ENCODE data around the gene SUSD6.

The SUSD6 gene

GRCh38 chr14:69661194-69661537, 49.8 kb downstream of the SUSD6 start:
- Histone ChIP-seq H3K4me1 (ENCODE audit: control insufficient read depth, insufficient read depth, low read length) (peaks cover 13% of the 10 kb centered on the region), H3K9ac (ENCODE audit: low read depth, low read length) (no peak overlapping the region), H3K9me3 (ENCODE audit: control insufficient read depth, insufficient read depth, low read length) (no peaks in the 10 kb centered on the region), H3K4me3 (ENCODE audit: low read depth, low read length) (no peak overlapping the region), H3K36me3 (ENCODE audit: control insufficient read depth, insufficient read depth, low read length) (no peaks in the 10 kb centered on the region), H3K27me3 (ENCODE audit: control insufficient read depth, insufficient read depth, low read length) (no peaks in the 10 kb centered on the region)

- Histone ChIP-seq H3K4me3 (ENCODE audit: low read depth, low read length) (no peak overlapping the region), H3K9me3 (ENCODE audit: control insufficient read depth, insufficient read depth, low read length) (no peaks in the 10 kb centered on the region), H3K9ac (ENCODE audit: low read depth, low read length) (no peak overlapping the region), H3K27me3 (ENCODE audit: control insufficient read depth, insufficient read depth, low read length) (no peaks in the 10 kb centered on the region), H3K4me1 (ENCODE audit: control insufficient read depth, insufficient read depth, low read length) (peaks cover 11% of the 10 kb centered on the region), H3K36me3 (ENCODE audit: control insufficient read depth, insufficient read depth, low read length) (no peaks in the 10 kb centered on the region)
These were observed 51.4 kb downstream of the SUSD6 start for GRCh38 chr14:69662636-69663299.

- Histone ChIP-seq H3K36me3 (ENCODE audit: control insufficient read depth, insufficient read depth, low read length) (no peaks in the 10 kb centered on the region), H3K4me1 (ENCODE audit: control insufficient read depth, insufficient read depth, low read length) (peaks cover 6% of the 10 kb centered on the region), H3K9me3 (ENCODE audit: control insufficient read depth, insufficient read depth, low read length) (no peaks in the 10 kb centered on the region), H3K4me3 (ENCODE audit: low read depth, low read length) (no peak overlapping the region), H3K27me3 (ENCODE audit: control insufficient read depth, insufficient read depth, low read length) (no peaks in the 10 kb centered on the region), H3K9ac (ENCODE audit: low read depth, low read length) (no peak overlapping the region)
These were observed 51.9 kb downstream of the SUSD6 start for GRCh38 chr14:69663300-69663643.

GRCh38 chr14:69664265-69664664, 52.9 kb downstream of the SUSD6 start:
- Histone ChIP-seq H3K9me3 (ENCODE audit: control insufficient read depth, insufficient read depth, low read length) (no peaks in the 10 kb centered on the region), H3K4me1 (ENCODE audit: control insufficient read depth, insufficient read depth, low read length) (peaks cover 5% of the 10 kb centered on the region), H3K36me3 (ENCODE audit: control insufficient read depth, insufficient read depth, low read length) (no peaks in the 10 kb centered on the region), H3K4me3 (ENCODE audit: low read depth, low read length) (no peak overlapping the region), H3K27me3 (ENCODE audit: control insufficient read depth, insufficient read depth, low read length) (no peaks in the 10 kb centered on the region), H3K9ac (ENCODE audit: low read depth, low read length) (no peak overlapping the region)

- Histone ChIP-seq H3K9me3 (ENCODE audit: control insufficient read depth, insufficient read depth, low read length) (no peaks in the 10 kb centered on the region), H3K4me3 (ENCODE audit: low read depth, low read length) (no peak overlapping the region), H3K4me1 (ENCODE audit: control insufficient read depth, insufficient read depth, low read length) (peaks cover 5% of the 10 kb centered on the region), H3K27me3 (ENCODE audit: control insufficient read depth, insufficient read depth, low read length) (no peaks in the 10 kb centered on the region), H3K9ac (ENCODE audit: low read depth, low read length) (no peak overlapping the region), H3K36me3 (ENCODE audit: control insufficient read depth, insufficient read depth, low read length) (no peaks in the 10 kb centered on the region)
These were observed 53.6 kb downstream of the SUSD6 start for GRCh38 chr14:69664865-69665526.

GRCh38 chr14:69665631-69666030, 54.2 kb downstream of the SUSD6 start:
- Histone ChIP-seq H3K36me3 (ENCODE audit: control insufficient read depth, insufficient read depth, low read length) (no peaks in the 10 kb centered on the region), H3K9me3 (ENCODE audit: control insufficient read depth, insufficient read depth, low read length) (no peaks in the 10 kb centered on the region), H3K4me1 (ENCODE audit: control insufficient read depth, insufficient read depth, low read length) (peaks cover 5% of the 10 kb centered on the region), H3K9ac (ENCODE audit: low read depth, low read length) (no peak overlapping the region), H3K27me3 (ENCODE audit: control insufficient read depth, insufficient read depth, low read length) (no peaks in the 10 kb centered on the region), H3K4me3 (ENCODE audit: low read depth, low read length) (no peak overlapping the region)

- no peak overlapping the region for H3K4me3 ChIP-seq (ENCODE audit: low read depth, low read length)
- no peaks in the 10 kb centered on the region for H3K36me3 ChIP-seq (ENCODE audit: control insufficient read depth, insufficient read depth, low read length)
- H3K9me3 ChIP-seq (ENCODE audit: control insufficient read depth, insufficient read depth, low read length): no peaks in the 10 kb centered on the region
- H3K4me1 ChIP-seq (ENCODE audit: control insufficient read depth, insufficient read depth, low read length): peaks cover 2% of the 10 kb centered on the region
- H3K9ac ChIP-seq (ENCODE audit: low read depth, low read length): no peak overlapping the region
- H3K27me3 ChIP-seq (ENCODE audit: control insufficient read depth, insufficient read depth, low read length): no peaks in the 10 kb centered on the region
These were observed 54.7 kb downstream of the SUSD6 start for GRCh38 chr14:69666112-69666511.

- Histone ChIP-seq H3K4me3 (ENCODE audit: low read depth, low read length) (no peak overlapping the region), H3K9me3 (ENCODE audit: control insufficient read depth, insufficient read depth, low read length) (no peaks in the 10 kb centered on the region), H3K27me3 (ENCODE audit: control insufficient read depth, insufficient read depth, low read length) (no peaks in the 10 kb centered on the region), H3K9ac (ENCODE audit: low read depth, low read length) (no peak overlapping the region), H3K36me3 (ENCODE audit: control insufficient read depth, insufficient read depth, low read length) (no peaks in the 10 kb centered on the region), H3K4me1 (ENCODE audit: control insufficient read depth, insufficient read depth, low read length) (no peaks in the 10 kb centered on the region)
These were observed 55.4 kb downstream of the SUSD6 start for GRCh38 chr14:69666690-69667211.

GRCh38 chr14:69667938-69668335, 56.5 kb downstream of the SUSD6 start:
- Histone ChIP-seq H3K4me1 (ENCODE audit: control insufficient read depth, insufficient read depth, low read length) (no peaks in the 10 kb centered on the region), H3K27me3 (ENCODE audit: control insufficient read depth, insufficient read depth, low read length) (no peaks in the 10 kb centered on the region), H3K4me3 (ENCODE audit: low read depth, low read length) (no peak overlapping the region), H3K9ac (ENCODE audit: low read depth, low read length) (no peak overlapping the region), H3K9me3 (ENCODE audit: control insufficient read depth, insufficient read depth, low read length) (no peaks in the 10 kb centered on the region), H3K36me3 (ENCODE audit: control insufficient read depth, insufficient read depth, low read length) (no peaks in the 10 kb centered on the region)

GRCh38 chr14:69669375-69669774, 58.0 kb downstream of the SUSD6 start:
- Histone ChIP-seq H3K9me3 (ENCODE audit: control insufficient read depth, insufficient read depth, low read length) (no peaks in the 10 kb centered on the region), H3K36me3 (ENCODE audit: control insufficient read depth, insufficient read depth, low read length) (no peaks in the 10 kb centered on the region), H3K4me1 (ENCODE audit: control insufficient read depth, insufficient read depth, low read length) (no peaks in the 10 kb centered on the region), H3K4me3 (ENCODE audit: low read depth, low read length) (no peak overlapping the region), H3K9ac (ENCODE audit: low read depth, low read length) (no peak overlapping the region), H3K27me3 (ENCODE audit: control insufficient read depth, insufficient read depth, low read length) (no peaks in the 10 kb centered on the region)

GRCh38 chr14:69670093-69670492, 58.7 kb downstream of the SUSD6 start:
- H3K9ac ChIP-seq (ENCODE audit: low read depth, low read length): no peak overlapping the region
- no peaks in the 10 kb centered on the region for H3K9me3 ChIP-seq (ENCODE audit: control insufficient read depth, insufficient read depth, low read length)
- H3K4me3 ChIP-seq (ENCODE audit: low read depth, low read length): no peak overlapping the region
- H3K27me3 ChIP-seq (ENCODE audit: control insufficient read depth, insufficient read depth, low read length): no peaks in the 10 kb centered on the region
- no peaks in the 10 kb centered on the region for H3K4me1 ChIP-seq (ENCODE audit: control insufficient read depth, insufficient read depth, low read length)
- no peaks in the 10 kb centered on the region for H3K36me3 ChIP-seq (ENCODE audit: control insufficient read depth, insufficient read depth, low read length)

- no peaks in the 10 kb centered on the region for H3K4me1 ChIP-seq (ENCODE audit: control insufficient read depth, insufficient read depth, low read length)
- H3K9ac ChIP-seq (ENCODE audit: low read depth, low read length): no peak overlapping the region
- no peaks in the 10 kb centered on the region for H3K9me3 ChIP-seq (ENCODE audit: control insufficient read depth, insufficient read depth, low read length)
- H3K4me3 ChIP-seq (ENCODE audit: low read depth, low read length): no peak overlapping the region
- no peaks in the 10 kb centered on the region for H3K36me3 ChIP-seq (ENCODE audit: control insufficient read depth, insufficient read depth, low read length)
- no peaks in the 10 kb centered on the region for H3K27me3 ChIP-seq (ENCODE audit: control insufficient read depth, insufficient read depth, low read length)
These were observed 60.1 kb downstream of the SUSD6 start for GRCh38 chr14:69671365-69672030.
